B cell (primary cell): Measurements from ENCODE around the gene BHLHE23.

Experiments used
- EZH2 ChIP-seq: IDR thresholded peaks from 2 replicates; pipeline ENCODE4 v1.6.1; 2012; ENCODE audit warnings: borderline replicate concordance, low read depth, mild to moderate bottlenecking, moderate library complexity, low read length; ENCODE audit not compliant: insufficient read depth, poor library complexity, severe bottlenecking
- TF ChIP-seq, protein P1 (sequence below): fragments of 200-600 bp; IDR thresholded peaks from one replicate; pipeline ENCODE4 v1.8.0; 2022; ENCODE audit warnings: antibody characterized with exemption, mild to moderate bottlenecking

DNA sequence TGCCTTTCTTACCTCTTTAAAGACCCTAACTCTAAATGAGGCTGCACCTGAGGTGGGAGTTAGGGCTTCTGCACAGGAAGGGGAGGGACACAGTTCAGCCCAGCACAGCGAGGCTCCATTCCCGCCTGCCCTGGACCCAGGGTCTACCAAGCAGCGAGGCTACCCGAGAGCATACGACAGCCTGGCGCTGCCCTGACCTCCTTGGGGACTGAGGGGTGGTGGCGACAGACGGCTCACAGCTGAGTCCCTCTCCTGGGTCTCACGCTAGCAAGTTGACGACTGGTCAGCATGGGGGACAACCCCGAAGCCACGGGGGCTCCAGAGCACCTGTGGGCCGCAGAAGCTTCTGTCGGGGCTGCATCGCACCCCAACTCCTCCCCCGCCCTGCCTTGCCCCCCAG, 29.9 kb downstream of the BHLHE23 start:
- TF ChIP-seq, protein P1, sequence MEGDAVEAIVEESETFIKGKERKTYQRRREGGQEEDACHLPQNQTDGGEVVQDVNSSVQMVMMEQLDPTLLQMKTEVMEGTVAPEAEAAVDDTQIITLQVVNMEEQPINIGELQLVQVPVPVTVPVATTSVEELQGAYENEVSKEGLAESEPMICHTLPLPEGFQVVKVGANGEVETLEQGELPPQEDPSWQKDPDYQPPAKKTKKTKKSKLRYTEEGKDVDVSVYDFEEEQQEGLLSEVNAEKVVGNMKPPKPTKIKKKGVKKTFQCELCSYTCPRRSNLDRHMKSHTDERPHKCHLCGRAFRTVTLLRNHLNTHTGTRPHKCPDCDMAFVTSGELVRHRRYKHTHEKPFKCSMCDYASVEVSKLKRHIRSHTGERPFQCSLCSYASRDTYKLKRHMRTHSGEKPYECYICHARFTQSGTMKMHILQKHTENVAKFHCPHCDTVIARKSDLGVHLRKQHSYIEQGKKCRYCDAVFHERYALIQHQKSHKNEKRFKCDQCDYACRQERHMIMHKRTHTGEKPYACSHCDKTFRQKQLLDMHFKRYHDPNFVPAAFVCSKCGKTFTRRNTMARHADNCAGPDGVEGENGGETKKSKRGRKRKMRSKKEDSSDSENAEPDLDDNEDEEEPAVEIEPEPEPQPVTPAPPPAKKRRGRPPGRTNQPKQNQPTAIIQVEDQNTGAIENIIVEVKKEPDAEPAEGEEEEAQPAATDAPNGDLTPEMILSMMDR = no peak
- no peak for TF ChIP-seq EZH2
